ENCODE data around the gene HIRIP3.
"Not testable (repeated sequence)": the region's sequence is repeated elsewhere in the genome, so short reads cannot be mapped to it uniquely, and the experiment has no call there.

HIRIP3 gene

GRCh38 chr16:29973384-29974246, 21.8 kb downstream of the HIRIP3 start, which contains the start of gene TAOK2:
Gene TAOK2, plus strand, starts transcription at chr16:29973868. Its CDS starts 3,905 bp downstream, at chr16:29977773.
- in situ Hi-C loops (cut with MboI; ENCODE audit: low pct_unique_long_range_greater_than_20kb, low sequenced_read_pairs), result no loop called here
- peak; percentile 100 for DNase-seq

GRCh38 chr16:29972992-29973383, 22.4 kb downstream of the HIRIP3 start:
- no peak for DNase-seq
- in situ Hi-C loops (cut with MboI; ENCODE audit: low pct_unique_long_range_greater_than_20kb, low sequenced_read_pairs), result no loop called here

GRCh38 chr16:29972500-29972899, 22.9 kb downstream of the HIRIP3 start:
- in situ Hi-C loops (cut with MboI; ENCODE audit: low pct_unique_long_range_greater_than_20kb, low sequenced_read_pairs), result no loop called here
- DNase-seq, result no peak

- in situ Hi-C loops (cut with MboI; ENCODE audit: low pct_unique_long_range_greater_than_20kb, low sequenced_read_pairs), result no loop called here
- DNase-seq, result no peak
These were observed 24.1 kb downstream of the HIRIP3 start for GRCh38 chr16:29971304-29971703.

GRCh38 chr16:29968205-29968604, 27.2 kb downstream of the HIRIP3 start:
- in situ Hi-C loops (cut with MboI; ENCODE audit: low pct_unique_long_range_greater_than_20kb, low sequenced_read_pairs), result no loop called here
- DNase-seq, result no peak

GRCh38 chr16:29963021-29963743, 32.2 kb downstream of the HIRIP3 start:
- DNase-seq, result no peak
- in situ Hi-C loops (cut with MboI; ENCODE audit: low pct_unique_long_range_greater_than_20kb, low sequenced_read_pairs), result no loop called here

GRCh38 chr16:29962344-29962994, 32.9 kb downstream of the HIRIP3 start:
- peak; percentile 50 for DNase-seq
- in situ Hi-C loops (cut with MboI; ENCODE audit: low pct_unique_long_range_greater_than_20kb, low sequenced_read_pairs), result no loop called here

- peak; percentile 97 for DNase-seq
- in situ Hi-C loops (cut with MboI; ENCODE audit: low pct_unique_long_range_greater_than_20kb, low sequenced_read_pairs), result no loop called here
These were observed 33.7 kb downstream of the HIRIP3 start, which contains the start of gene TMEM219 for GRCh38 chr16:29961479-29962343. Gene TMEM219, plus strand, starts transcription at chr16:29962079. Its CDS starts 1,065 bp downstream, at chr16:29963144.

GRCh38 chr16:29961127-29961478, 34.3 kb downstream of the HIRIP3 start:
- no peak for DNase-seq
- in situ Hi-C loops (cut with MboI; ENCODE audit: low pct_unique_long_range_greater_than_20kb, low sequenced_read_pairs), result no loop called here

- in situ Hi-C loops (cut with MboI; ENCODE audit: low pct_unique_long_range_greater_than_20kb, low sequenced_read_pairs); DNase-seq: not testable (repeated sequence)
These were observed 35.6 kb downstream of the HIRIP3 start for GRCh38 chr16:29959821-29960220.

GRCh38 chr16:29959293-29959692, 36.1 kb downstream of the HIRIP3 start:
- no peak for DNase-seq
- in situ Hi-C loops (cut with MboI; ENCODE audit: low pct_unique_long_range_greater_than_20kb, low sequenced_read_pairs), result no loop called here

GRCh38 chr16:29958756-29959155, 36.7 kb downstream of the HIRIP3 start:
- no peak for DNase-seq
- in situ Hi-C loops (cut with MboI; ENCODE audit: low pct_unique_long_range_greater_than_20kb, low sequenced_read_pairs), result no loop called here

- no peak for DNase-seq
- in situ Hi-C loops (cut with MboI; ENCODE audit: low pct_unique_long_range_greater_than_20kb, low sequenced_read_pairs), result no loop called here
These were observed 43.6 kb downstream of the HIRIP3 start for GRCh38 chr16:29951625-29952365.

GRCh38 chr16:29950806-29951461, 44.5 kb downstream of the HIRIP3 start:
- in situ Hi-C loops (cut with MboI; ENCODE audit: low pct_unique_long_range_greater_than_20kb, low sequenced_read_pairs), result no loop called here

GRCh38 chr16:29947897-29948296, 47.5 kb downstream of the HIRIP3 start:
- no peak for DNase-seq

More at GRCh38 chr16:29950806-29951461, 44.5 kb downstream of the HIRIP3 start:
- DNase-seq, result no peak

GRCh38 chr16:29943846-29944799, 51.3 kb downstream of the HIRIP3 start:
- DNase-seq, result peak; percentile 11
- in situ Hi-C loops (cut with MboI; ENCODE audit: low pct_unique_long_range_greater_than_20kb, low sequenced_read_pairs), result no loop called here

More at GRCh38 chr16:29947897-29948296, 47.5 kb downstream of the HIRIP3 start:
- in situ Hi-C loops (cut with MboI; ENCODE audit: low pct_unique_long_range_greater_than_20kb, low sequenced_read_pairs), result no loop called here
